GM12878 (cell line): Measurements from ENCODE around the gene CORO1C.

ENCODE experiments used
- POLR2AphosphoS5 ChIP-seq: IDR thresholded peaks from 2 replicates; pipeline ENCODE4 v1.6.1; 2011; ENCODE audit warnings: mild to moderate bottlenecking, low read length, inconsistent platforms
- REST ChIP-seq: IDR thresholded peaks from 2 replicates; pipeline ENCODE4 v1.6.1; 2012; ENCODE audit warnings: mild to moderate bottlenecking, low read depth, low read length
- USF1 ChIP-seq: IDR thresholded peaks from 2 replicates; pipeline ENCODE4 v1.6.1; 2011; ENCODE audit warnings: borderline replicate concordance, low read depth, mild to moderate bottlenecking, moderate library complexity, mixed read lengths, low read length; ENCODE audit not compliant: insufficient read depth; ENCODE audit errors: extremely low read length
- ZNF274 ChIP-seq: IDR thresholded peaks from one replicate; pipeline ENCODE4 v1.8.0; 2011; ENCODE audit not compliant: insufficient read length, insufficient read depth
- TF ChIP-seq, protein P1 (sequence below): fragments of 450-650 bp; IDR thresholded peaks from 2 replicates; pipeline ENCODE4 v1.6.1; 2017; ENCODE audit warnings: antibody characterized with exemption, mild to moderate bottlenecking, moderate library complexity
- TF ChIP-seq, protein P2 (sequence below): IDR thresholded peaks from 2 replicates; pipeline ENCODE4 v1.6.1; 2011; ENCODE audit warnings: low read depth, mild to moderate bottlenecking, low read length, moderate library complexity, borderline replicate concordance; ENCODE audit errors: extremely low read depth

DNA sequence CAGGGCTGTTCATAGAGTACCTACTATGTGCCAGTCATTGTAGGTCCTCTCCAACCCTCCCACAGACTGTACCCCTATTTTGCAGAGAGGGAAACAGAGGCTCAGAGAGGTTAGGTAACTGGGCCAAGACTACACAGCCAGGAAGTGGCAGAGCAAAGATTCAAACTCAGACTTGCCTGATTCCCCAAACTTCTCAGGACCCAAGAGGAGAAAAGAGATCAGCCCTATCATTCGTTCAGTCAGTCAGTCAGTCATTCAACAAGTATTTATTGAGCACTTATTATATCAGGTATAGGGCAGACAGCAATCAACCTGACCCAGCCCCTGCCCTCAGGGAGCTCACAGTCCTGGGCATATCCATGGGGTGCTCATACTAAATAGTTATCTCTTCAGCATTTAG, 39.6 kb upstream of the CORO1C start:
- TF ChIP-seq POLR2AphosphoS5 = no peak
- TF ChIP-seq USF1 = no peak
- TF ChIP-seq, protein P1, sequence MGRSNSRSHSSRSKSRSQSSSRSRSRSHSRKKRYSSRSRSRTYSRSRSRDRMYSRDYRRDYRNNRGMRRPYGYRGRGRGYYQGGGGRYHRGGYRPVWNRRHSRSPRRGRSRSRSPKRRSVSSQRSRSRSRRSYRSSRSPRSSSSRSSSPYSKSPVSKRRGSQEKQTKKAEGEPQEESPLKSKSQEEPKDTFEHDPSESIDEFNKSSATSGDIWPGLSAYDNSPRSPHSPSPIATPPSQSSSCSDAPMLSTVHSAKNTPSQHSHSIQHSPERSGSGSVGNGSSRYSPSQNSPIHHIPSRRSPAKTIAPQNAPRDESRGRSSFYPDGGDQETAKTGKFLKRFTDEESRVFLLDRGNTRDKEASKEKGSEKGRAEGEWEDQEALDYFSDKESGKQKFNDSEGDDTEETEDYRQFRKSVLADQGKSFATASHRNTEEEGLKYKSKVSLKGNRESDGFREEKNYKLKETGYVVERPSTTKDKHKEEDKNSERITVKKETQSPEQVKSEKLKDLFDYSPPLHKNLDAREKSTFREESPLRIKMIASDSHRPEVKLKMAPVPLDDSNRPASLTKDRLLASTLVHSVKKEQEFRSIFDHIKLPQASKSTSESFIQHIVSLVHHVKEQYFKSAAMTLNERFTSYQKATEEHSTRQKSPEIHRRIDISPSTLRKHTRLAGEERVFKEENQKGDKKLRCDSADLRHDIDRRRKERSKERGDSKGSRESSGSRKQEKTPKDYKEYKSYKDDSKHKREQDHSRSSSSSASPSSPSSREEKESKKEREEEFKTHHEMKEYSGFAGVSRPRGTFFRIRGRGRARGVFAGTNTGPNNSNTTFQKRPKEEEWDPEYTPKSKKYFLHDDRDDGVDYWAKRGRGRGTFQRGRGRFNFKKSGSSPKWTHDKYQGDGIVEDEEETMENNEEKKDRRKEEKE = no peak
- TF ChIP-seq, protein P2, sequence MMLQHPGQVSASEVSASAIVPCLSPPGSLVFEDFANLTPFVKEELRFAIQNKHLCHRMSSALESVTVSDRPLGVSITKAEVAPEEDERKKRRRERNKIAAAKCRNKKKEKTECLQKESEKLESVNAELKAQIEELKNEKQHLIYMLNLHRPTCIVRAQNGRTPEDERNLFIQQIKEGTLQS = no peak
- no peak for TF ChIP-seq REST
- TF ChIP-seq ZNF274 = no peak
